HuH-7 (cell line): ENCODE results near the gene KLRC4.
"Not testable (repeated sequence)": the region's sequence is repeated elsewhere in the genome, so short reads cannot be mapped to it uniquely, and the experiment has no call there.

Source experiments
- DNase-seq: peaks from one replicate; pipeline ENCODE4 v3.0.0; 2011; ENCODE audit warnings: low spot score

The KLRC4 gene

DNA sequence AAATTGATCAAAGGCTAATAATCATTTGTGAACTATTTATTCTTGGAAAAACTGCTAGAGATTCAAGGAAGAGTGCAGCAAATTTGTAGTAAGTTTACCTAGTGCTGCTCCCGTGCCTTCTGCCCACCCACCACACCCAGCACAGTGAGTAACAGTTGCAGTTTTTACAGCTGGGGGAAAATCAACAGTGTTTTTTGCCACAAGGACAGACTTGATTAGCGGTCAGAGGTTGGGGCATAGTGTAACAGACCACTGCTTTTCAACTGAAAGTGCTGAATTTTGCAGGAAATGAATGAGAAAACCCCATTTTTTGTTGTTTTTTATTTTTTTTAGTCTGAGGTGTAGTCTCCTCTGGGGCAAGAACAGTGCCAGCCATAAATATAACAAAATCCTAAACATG is 12.3 kb downstream of the KLRC4 start:
- DNase-seq = no peak

DNA sequence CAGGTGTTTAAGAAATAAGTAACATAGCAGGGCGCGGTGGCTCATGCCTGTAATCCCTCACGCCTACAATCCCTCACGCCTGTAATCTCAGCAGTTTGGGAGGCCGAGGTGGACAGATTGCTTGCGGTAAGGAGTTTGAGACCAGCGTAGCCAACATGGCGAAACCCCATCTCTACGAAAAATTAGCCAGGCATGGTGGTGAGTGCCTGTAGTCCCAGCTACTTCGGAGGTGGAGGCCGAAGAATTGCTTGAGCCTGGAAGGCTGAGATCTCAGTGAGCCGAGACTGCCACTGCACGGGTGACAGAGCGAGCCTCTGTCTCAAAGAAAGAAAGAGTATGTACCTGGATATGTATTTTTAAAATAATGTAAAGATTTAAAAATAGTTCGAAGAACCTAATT is 13.4 kb downstream of the KLRC4 start:
- DNase-seq = not testable (repeated sequence)

DNA sequence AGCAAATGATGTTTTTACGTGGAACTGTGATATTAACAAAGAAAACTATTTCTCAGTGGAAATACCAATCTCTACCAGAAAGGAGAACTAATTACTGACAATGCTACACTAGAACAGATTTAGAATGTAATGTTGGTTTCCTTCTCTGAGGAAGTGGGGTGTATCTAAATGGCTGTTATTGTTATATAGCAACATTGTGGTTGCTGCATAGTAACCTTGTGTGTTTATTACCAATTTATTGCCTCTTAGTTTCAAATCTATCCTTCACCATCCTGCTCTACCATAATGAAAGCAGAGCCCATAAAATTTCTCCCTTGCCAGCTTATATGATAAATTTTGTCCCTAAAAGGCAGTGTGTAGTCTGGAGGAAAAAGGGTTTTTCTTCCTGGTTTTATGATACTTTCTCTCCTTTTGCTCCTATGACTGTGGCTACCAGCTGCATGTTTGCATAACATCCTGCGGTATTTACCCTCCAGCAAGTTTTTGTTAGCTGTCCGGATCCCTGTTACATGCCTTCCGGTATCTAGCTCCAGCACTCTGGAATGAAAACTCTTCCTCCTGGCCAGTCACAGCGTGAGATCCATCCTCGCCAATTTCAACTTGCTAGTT is 14.1 kb downstream of the KLRC4 start:
- peak; percentile 52 for DNase-seq

DNA sequence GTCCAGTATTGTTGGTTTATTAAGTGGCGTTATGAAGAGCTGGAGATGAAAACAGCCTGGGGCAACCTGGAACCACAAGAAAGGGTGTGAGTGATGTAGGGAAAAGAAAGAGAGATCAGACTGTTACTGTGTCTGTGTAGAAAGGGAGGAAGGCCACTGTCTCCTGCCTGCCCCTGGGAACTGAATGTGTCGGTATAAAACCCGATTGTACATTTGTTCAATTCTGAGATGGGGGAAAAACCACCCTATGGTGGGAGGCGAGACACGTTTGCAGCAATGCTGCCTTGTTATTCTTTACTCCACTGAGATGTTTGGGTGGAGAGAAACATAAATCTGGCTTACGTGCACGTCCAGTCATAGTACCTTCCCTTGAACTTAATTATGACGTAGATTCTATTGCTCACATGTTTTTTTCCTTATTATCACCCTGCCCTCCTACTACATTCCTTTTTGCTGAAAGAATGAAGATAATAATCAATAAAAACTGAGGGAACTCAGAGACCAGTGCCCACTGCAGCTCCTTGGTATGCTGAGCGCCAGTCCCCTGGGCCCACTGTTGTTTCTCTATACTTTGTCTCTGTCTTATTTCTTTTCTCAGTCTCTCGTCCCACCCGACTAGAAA is 14.9 kb downstream of the KLRC4 start:
- DNase-seq = not testable (repeated sequence)

DNA sequence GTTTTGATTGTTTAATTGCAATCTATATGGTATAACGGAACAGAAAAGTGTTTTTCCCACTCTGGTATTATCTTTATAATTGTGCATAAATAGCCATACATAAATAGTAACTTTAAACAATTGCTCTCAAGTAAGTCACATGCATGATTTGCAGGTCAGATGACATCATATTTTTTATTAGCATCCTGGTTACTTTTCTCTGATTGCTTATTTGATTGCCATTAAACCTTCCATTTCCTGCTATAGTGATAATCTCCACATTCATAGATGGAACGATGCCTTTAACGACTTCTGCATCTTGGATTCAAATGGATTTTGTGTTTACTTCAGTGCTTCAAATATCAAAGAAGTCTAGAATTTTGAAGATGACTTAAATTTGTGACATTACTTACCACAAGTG is 16.3 kb downstream of the KLRC4 start:
- DNase-seq = no peak

DNA sequence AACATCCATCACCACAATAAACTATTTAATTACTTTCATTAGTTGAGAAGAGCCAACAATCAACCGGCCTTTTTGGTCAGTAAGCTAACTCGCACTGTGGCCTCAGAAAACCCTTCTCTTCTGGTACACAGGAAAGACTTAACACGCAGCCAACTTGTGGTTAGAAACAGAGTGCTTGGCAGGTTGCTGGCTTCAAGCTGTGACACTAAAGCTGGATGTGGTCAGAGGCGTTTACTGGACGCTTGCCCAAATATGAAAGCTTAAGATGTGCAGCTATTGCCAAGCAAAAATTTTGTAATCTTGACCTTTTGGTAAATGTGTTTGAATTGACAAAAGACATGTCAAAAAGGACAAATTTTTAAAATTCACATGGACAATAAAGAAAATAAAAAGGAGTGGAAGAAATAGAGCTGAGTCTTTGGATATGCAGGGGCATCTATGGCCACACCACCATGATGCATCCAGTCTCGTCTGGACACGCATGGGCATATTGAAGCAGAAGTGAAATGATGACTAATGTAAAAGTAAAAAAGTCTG is 17.1 kb downstream of the KLRC4 start:
- DNase-seq = no peak

DNA sequence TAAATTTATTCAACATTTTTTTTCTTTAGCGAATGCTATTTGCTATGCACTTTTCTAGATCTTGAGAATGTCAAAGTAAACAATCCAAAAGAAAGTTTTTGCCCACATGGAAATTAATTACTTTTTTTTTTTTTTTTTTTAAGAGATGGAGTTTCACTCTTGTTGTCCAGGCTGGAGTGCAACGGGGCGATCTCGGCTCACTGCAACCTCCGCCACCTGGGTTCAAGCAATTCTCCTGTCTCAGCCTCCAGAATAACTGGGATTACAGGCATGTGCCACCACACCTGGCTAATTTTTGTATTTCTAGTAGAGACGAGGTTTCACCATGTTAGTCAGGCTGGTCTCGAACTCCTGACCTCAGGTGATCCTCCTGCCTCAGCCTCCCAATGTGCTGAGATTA is 18.6 kb downstream of the KLRC4 start:
- not testable (repeated sequence) for DNase-seq

DNA sequence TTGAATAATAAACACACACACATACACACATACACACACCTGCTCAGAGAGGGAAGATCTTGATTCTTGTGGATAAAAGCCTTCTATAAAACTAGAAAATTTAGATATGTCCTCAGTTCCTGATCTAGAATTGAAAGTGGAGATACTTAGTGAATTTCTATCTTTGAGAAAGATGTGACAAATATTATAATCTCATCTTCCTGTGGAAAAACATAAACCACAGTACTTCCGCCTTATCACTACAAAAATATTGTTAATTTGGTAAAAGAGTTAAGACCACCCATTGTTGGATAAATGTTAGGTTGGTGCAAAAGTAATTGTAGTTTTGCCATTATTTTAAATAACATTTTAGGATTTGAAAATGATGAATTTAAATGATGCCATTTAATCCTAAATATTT is 19.7 kb downstream of the KLRC4 start, which contains the start of gene KLRK1:
TSS of gene KLRK1 (minus strand) at position 138 of the 400 bp plus-strand sequence. CDS start 1,231 bp downstream, outside the sequence.
- no peak for DNase-seq

DNA sequence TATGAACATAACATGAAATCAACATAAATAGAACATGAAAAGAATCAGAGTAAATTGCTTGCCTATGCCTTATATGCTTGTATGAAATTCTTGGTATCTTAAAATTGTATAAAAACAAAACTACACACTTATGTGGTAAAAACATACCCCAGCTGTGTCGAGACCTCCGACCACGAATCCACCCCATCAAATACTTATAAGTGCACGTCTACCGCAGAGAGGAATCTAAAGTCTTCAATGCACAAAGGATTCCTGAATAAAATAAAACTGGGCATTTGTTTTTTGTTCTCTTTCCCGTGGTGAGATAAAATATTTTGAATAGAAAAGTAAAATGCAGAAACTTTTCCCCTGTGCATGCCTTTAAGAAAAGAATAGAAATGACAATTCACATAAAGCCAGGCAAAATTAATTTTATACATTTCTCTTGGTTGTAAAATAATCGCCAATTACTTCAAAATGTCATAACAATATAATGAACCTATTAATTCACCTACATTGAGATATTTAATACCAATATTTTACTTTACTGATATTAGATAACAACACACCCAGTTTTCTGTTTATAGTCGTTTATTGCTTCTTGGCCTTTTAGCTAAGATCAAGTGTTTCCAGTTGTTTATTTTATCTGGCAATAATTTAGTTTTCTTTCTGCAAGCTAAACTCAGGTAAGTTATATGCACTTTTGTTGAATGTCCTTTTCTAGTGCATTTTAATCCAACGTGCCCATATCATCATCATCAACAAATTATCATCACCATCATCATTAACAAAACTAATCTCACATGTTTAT is 20.7 kb downstream of the KLRC4 start:
- DNase-seq = no peak

DNA sequence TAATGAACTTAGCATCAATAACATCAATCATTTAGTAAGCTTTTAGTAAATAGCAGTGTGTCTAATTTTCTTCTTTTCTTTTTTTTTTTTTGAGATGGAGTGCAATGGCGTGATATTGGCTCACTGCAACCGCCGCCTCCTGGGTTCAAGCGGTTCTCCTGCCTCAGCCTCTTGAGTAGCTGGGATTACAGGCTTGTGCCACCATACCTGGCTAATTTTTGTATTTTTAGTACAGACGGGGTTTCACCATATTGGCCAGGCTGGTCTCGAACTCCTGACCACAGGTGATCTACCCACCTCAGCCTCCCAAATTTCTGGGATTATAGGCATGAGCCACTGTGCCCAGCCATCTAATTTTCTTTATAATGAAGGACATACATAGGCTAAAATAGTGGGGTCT is 22.1 kb downstream of the KLRC4 start:
- DNase-seq = not testable (repeated sequence)

DNA sequence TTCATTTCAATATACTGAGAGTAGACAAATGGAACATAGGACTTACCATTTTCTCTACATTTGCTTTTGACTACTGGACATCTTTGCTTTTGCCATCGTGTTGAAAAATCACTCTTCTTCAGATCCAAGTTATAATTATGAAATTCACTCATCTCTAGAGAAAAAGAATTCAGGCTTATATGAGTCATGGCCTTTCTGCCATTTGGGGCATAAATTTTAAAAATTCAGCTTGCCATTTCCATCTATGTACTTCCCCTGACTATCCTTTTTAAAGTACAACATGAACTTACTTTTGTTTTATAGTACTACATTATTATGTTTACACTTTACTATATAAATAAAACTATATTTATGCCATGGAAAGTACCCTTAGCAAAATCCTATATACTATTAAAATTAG is 22.7 kb downstream of the KLRC4 start:
- no peak for DNase-seq

DNA sequence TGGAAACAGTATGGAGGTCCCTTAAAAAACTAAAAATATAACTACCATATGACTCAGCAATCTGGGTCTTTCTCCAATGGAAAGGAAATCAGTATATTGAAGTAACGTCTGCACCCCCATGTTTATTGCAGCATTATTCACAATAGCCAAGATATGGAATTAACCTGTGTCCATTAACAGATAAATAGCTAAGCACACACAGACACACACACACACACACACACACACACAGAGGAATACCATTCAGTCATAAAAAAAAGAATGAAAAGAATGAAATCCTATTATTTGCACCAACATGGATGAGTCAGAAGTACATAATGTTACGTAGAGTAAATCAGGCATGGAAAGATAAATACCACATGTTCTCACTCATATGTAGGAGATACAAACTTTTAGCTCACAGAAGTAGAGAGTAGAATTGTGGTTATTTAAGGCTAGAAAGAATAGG is 24.4 kb downstream of the KLRC4 start:
- DNase-seq = no peak

DNA sequence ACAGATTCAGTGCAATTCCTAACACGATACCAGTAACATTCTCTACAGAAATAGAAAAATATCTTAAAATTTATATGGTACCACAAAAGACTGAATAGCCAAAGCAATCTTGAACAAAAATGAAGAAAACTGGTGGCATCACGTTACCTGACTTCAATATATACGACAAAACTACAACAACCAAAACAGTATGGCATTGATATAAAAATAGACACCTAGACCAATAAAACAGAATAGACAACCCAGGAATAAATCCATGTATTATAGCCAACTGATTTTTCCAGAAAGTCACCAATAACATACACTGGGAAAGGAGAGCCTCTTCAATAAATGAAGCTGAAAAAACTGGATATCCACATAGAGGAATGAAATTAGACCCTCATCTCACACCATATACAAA is 25.4 kb downstream of the KLRC4 start:
- DNase-seq = no peak

DNA sequence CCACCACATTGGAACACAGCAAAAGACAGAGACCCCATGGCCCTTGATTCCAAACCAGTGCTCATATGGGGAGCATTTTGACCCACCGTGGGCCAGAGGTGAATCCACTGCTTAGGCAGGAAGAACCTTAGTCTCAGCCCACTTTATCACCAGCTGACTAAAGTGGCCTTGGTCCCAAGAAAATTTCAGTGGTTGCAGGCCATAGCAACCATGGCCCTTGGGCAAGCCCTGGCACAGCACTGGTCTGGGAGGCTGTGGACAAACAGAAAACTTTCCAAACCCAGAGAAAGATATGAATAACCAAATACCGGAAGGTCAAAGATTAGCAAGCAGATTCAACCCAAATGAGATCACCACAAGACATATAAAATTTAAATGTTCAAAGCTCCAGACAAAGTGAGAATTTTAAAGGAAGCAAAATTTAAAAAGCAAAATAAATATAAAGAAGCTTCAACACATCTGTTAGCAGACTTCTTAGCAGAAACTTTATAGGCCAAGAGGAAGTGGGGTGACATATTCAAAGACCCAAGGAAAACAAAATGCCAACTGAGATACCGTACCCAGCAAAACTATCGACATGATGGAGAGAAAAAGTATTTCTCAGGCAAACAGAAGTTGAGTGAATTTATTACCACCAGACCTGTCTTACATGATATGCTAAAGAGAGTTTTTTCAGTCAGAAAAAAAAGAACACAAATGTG is 27.5 kb downstream of the KLRC4 start:
- DNase-seq = no peak

DNA sequence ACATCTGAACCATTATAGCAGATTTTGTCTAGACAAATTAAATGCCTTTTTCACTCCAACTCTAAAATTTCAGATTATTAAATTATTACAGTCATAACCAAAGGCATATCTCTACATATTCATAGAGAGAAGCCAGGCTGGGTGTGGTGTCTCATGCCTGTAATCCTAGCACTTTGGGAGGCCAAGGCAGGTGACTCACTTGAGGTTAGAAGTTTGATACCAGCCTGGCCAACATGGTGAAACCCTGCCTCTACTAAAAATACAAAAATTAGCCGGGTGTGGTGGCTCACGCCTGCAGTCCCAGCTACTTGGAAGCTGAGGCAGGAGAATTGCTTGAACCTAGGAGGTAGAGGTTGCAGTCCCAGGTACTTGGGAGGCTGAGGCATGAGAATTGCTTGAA is 30.8 kb downstream of the KLRC4 start:
- DNase-seq = not testable (repeated sequence)

DNA sequence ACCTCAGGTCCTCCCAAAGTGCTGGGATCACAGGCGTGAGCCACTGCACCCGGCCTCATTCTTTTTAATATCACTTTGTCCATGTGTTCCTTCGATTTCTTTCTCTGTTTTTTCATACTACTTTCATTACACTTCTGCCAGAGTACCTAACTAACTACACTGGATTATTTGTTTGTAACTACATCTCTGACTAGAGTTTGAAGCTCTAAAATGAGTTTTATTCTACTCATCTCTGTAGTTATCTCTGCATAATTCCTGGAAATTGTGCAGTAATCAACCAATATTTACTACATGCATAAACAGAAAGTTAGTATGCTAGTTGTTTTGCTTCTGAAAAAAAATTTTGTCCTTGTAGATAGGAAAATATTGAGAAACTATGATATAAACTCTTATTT is 34.9 kb downstream of the KLRC4 start:
- no peak for DNase-seq

DNA sequence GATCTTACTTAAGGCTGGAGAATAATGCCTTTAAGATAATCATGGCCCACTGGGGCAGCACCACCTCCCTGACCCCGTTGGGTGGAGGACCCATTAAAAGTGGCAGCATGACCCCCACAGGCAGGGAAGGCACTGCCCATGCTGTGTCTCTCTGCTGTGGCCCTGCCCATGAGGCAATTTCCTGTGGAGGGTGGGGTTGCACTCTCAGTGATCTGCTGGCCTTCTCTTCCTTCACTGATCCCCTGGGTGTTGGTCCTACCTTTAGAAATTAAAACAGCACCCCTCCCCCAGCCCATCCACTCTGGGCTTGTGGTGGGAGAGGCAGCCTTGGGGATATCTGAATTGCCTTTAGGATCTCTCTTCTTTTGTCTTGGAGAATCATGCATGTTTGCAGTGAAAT is 37.0 kb downstream of the KLRC4 start:
- DNase-seq = no peak

DNA sequence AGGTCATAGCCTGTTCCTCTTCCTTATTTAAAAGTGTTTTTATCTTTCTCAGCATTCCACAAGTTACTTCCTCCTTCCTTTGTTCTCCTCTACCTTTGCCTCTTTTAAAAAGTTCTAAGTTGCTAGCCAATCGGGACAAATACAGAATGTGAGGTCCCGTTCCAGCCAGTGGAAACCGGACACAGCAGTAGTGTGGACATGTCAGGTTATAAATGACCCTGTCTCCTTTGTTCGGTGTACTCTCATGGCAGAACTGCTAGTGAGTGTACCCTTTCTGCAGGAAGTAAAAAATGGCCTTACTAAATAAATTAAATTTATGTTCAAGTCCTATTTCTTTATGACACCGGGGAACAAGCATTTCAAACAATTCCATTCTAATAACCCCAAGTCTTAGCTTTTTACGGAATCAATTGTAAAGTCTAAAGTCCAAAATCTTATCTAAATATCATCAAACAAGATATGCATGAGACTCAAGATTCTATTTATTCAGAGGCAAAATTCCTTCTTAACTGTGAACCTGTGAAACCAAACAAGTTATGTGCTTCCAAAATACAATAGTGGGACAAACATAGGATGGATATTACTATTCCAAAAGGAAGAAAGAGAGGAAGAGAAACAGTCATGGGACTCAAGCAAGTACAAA is 37.5 kb downstream of the KLRC4 start:
- DNase-seq = not testable (repeated sequence)

DNA sequence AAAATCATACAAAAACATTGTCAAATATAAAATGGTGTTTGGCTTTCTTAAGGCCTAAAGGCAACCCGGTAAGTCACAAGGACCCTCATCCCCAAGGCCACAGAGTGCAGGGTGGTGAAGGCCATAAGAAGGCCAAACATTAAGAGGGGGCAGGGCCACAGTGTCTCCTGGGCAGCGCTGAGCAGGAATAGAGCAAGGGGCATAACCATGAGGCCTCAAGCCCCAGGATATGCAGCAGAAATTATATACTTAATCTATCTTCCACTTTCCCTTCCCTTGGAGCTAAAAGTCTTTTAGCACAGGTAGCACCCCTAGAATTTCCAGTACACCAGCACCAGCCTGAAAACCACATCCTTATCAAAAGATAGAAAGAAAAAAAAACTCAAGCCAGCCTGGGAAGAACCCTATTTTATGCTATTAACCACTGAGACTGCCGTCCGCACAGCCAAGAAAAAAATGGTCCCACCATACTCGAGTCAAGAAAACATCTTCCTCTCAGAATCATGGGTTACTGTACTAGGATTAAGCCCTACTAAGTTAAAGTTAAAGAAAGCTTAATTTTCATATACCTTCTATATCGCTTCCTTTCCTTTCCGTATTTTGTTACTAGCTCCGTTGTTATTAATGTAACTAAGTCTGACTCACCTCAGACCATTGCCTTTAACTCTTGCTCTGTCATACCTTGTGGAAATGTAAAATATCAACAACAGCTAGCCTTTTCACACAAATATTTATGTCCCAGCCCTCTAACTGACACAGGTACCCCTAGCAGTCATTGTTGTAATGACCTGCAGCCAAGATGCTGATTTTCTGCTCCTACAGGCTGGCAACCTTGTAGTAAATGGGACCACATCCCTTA is 39.8 kb downstream of the KLRC4 start:
- no peak for DNase-seq

DNA sequence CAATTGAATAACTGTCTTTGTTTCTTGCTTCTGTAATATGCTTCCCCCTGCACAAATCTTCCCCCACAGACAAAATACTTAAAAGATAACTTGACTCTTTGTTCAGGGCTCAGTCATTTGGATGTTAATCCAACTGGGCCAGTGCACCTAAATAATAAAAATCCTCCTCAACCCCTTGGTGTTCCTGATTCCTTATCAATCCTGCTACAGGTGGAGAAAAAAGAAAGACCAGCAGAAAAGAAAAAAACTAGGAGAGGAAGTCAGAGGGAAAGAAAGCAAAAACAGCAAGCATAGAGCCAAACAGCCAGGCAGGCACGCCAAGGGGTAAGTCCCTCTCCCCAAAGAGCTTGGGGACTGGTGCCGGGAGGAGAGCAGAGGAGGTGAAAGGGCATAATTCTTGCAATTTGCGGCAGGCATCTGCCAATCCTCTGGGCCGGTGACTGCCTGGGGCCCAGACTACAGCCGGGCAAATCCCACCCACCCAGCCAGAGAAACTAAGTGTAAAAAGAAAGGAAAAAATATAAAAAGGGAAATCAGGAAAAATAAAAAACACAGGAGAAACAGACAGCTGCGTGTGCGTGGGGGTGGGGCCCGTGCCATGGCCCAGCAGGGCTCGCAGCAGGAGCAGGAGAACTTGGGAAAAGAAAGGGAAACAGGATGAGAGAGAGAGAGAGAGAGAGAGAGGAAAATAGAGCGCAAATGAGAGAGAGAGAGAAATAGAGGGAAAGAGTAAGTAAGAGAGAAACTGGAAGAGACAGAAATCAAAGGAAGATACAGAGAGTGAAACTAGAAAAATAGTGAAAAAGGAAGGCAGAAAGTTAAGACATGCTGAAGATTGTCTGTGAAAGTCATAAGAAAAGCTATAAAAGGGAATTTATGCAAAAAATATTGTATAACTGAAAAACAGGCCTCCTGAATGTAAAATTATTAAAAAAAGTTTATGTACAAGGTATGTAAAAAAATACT is 41.1 kb downstream of the KLRC4 start:
- DNase-seq = no peak
